ENCODE measurements around the gene OR6A2.

Gene OR6A2

GRCh38 chr11:6746086-6746618 is 53.3 kb downstream of the OR6A2 start:
- in situ Hi-C loops (cut with HindIII; ENCODE audit: low sequenced_read_pairs) = no loop called here
- no peak overlapping the region for H3K4me3 ChIP-seq (ENCODE audit: low read depth, low read length)
- DNase-seq (ENCODE audit: low read depth) = no peak

DNA sequence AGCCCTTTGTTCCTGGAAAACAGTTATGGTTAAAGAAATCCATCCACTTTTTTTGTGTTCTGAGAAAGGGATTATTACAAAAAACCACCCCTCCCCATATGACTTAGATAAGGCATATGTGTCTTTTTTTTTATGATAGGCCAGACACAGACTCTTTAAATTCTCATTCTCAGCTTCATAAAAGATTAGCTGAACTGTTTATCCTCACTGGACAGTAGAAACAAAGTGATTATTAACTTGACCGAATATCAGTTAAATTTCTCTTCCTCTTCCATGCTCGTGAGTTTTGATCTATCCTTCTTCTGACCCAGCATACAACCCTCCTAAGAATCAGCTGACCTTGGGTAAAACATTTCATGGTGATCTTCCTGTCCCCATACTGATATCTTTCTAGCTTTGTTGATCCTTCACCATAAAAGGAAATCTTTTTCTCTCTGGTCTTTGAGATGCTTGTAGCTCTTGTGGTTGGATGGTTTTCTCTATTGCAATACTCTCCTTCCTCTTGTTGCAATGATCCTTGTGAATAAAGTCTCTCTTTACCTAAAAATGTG is 53.9 kb downstream of the OR6A2 start:
- DNase-seq (ENCODE audit: low read depth) = no peak
- TF ChIP-seq, protein P1, sequence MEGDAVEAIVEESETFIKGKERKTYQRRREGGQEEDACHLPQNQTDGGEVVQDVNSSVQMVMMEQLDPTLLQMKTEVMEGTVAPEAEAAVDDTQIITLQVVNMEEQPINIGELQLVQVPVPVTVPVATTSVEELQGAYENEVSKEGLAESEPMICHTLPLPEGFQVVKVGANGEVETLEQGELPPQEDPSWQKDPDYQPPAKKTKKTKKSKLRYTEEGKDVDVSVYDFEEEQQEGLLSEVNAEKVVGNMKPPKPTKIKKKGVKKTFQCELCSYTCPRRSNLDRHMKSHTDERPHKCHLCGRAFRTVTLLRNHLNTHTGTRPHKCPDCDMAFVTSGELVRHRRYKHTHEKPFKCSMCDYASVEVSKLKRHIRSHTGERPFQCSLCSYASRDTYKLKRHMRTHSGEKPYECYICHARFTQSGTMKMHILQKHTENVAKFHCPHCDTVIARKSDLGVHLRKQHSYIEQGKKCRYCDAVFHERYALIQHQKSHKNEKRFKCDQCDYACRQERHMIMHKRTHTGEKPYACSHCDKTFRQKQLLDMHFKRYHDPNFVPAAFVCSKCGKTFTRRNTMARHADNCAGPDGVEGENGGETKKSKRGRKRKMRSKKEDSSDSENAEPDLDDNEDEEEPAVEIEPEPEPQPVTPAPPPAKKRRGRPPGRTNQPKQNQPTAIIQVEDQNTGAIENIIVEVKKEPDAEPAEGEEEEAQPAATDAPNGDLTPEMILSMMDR (IDR thresholded peaks at IDR 0.05; ENCODE audit: low read depth, low read length, missing control alignments) = no peak
- in situ Hi-C loops (cut with HindIII; ENCODE audit: low sequenced_read_pairs) = no loop called here
- H3K4me3 ChIP-seq (ENCODE audit: low read depth, low read length) = no peak overlapping the region

More at GRCh38 chr11:6746086-6746618, 53.3 kb downstream of the OR6A2 start:
- TF ChIP-seq, protein P1 (IDR thresholded peaks at IDR 0.05; ENCODE audit: low read depth, low read length, missing control alignments) = no peak

DNA sequence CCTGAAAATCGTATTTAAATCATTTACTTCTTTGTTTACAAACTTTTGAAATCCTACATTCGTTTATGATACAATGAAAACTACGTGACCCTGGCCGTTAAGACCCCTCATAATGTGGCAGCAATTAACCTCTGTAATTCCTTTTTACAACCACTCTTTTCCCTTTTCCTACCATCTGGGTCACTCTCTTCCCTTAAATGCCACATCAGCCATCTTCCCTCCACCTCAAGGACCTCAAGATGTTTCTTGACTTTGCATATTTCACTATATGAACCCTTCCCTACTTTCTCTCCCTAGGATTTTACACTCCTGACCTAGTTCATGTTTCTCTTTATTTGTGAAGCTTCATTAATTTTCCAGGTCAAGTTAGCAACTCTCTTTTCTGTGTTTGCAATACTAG is 54.5 kb downstream of the OR6A2 start:
- in situ Hi-C loops (cut with HindIII; ENCODE audit: low sequenced_read_pairs) = no loop called here
- H3K4me3 ChIP-seq (ENCODE audit: low read depth, low read length) = no peak overlapping the region
- no peak for DNase-seq (ENCODE audit: low read depth)
- TF ChIP-seq, protein P1 (IDR thresholded peaks at IDR 0.05; ENCODE audit: low read depth, low read length, missing control alignments) = no peak

DNA sequence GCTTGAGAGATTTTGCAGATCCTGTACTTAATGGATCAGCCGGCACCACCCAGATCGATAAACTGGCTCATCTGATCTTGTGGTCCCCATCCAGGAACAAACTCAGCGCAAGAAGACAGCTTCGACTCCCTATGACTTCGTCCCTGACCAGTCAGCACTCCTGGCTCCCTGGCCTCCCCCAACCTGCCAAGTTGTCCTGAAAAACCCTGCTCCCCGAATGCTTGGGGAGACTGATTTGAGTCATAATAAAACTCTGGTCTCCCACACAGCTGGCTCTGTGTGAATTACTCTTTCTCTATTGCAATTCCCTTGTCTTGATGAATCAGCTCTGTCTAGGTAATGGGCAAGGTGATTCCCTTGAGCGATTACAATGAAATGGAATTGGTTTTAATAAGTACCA is 57.2 kb downstream of the OR6A2 start:
- in situ Hi-C loops (cut with HindIII; ENCODE audit: low sequenced_read_pairs) = no loop called here
- H3K4me3 ChIP-seq (ENCODE audit: low read depth, low read length) = no peak overlapping the region
- TF ChIP-seq, protein P1 (IDR thresholded peaks at IDR 0.05; ENCODE audit: low read depth, low read length, missing control alignments) = no peak
- DNase-seq (ENCODE audit: low read depth) = no peak

Data from astrocyte of the cerebellum (primary cell).